Smooth muscle cell of the pulmonary artery (primary cell): ENCODE measurements around the gene DGKZ. TPM values are rescaled to one million over a fixed set of nuclear protein-coding genes. Genes with fewer than 3 reads are reported as not detected.

Experiments used
- total RNA-seq: library from RNA; depleted of rRNA; stranded (reverse); fragments of >200 nt; gene quantifications from 2 replicates; pipeline ENCODE4 v1.2.3, GENCODE V29; 2014

Gene DGKZ, protein sequence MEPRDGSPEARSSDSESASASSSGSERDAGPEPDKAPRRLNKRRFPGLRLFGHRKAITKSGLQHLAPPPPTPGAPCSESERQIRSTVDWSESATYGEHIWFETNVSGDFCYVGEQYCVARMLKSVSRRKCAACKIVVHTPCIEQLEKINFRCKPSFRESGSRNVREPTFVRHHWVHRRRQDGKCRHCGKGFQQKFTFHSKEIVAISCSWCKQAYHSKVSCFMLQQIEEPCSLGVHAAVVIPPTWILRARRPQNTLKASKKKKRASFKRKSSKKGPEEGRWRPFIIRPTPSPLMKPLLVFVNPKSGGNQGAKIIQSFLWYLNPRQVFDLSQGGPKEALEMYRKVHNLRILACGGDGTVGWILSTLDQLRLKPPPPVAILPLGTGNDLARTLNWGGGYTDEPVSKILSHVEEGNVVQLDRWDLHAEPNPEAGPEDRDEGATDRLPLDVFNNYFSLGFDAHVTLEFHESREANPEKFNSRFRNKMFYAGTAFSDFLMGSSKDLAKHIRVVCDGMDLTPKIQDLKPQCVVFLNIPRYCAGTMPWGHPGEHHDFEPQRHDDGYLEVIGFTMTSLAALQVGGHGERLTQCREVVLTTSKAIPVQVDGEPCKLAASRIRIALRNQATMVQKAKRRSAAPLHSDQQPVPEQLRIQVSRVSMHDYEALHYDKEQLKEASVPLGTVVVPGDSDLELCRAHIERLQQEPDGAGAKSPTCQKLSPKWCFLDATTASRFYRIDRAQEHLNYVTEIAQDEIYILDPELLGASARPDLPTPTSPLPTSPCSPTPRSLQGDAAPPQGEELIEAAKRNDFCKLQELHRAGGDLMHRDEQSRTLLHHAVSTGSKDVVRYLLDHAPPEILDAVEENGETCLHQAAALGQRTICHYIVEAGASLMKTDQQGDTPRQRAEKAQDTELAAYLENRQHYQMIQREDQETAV
- 36.6 and 43.2 TPM in 2 replicates for total RNA-seq

DNA sequence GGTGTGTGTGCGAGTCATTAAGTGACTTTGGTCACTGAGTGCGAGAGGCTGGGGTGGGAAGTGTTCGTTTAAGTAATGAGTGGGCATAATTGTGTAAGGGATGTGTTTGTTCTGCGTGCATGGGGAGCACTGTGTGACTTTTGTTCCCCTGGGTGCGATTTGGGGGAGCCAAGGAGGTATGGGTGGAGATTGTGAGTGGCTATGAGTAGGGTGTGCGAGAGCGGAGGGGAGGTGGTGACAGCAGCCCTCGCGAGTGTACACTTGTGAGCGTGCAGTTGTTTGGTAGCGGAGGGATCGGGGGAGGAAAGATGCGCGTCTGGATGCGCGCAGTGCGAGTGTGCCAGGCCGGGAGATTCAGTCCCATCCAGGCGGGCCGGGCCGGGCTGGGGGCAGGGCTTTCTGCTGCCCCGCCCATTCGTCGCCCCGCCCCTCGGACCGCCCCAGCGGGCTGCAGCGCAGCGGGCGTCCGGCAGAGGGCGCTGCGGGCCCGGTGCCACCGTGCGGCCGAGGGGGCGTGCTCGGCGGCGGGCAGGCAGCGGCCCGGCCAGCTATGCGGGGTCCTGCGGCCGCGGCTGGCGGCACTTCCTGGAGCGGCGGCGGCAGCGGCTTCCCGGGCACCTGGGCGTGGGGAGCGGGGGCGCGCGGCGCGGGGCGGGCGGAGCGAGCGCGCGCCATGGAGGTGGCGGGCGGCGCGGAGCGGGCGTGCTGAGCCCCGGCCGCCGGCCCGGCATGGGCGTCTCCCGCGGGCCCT lies at the start of gene DGKZ:
TSS of gene DGKZ (plus strand) at position 578 of the 751 bp plus-strand sequence. CDS start 197 bp downstream, outside the sequence.

DNA sequence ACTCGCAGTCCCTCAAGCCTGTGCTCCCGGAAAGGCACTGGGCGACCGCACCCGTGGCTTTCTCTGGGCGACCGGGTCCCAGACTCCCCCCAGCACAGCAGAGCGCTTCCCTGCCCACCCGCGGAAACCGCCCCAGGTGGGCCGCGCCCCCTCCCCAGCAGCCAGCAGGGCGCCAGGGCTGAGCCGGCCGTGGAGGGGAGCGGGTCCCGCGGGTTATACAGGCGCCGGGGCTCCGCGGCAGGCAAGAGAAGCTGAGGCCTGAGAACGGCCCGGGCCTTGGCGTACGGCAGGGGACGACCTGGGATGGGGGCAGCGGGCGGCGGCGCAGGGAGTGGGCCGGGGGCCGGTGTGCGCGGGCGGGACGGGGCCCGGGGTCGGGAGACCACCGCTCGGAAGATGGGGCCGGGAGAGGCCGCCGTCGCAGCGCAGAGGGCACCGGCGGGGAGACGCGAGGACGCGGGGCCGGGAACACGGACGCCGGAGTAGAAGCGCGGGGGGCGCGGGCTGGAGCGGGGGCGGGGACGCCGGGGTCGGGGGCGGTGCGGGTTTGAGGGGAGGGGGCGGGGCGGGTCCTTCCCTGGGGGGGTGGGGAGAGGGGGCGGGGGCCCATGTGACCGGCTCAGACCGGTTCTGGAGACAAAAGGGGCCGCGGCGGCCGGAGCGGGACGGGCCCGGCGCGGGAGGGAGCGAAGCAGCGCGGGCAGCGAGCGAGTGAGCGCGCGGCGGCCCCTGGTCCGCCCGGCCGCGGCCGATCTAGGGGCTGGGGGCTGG lies 34.0 kb downstream of the DGKZ start, which contains the start of gene MDK:
TSS of gene MDK (plus strand) at position 622 of the 771 bp plus-strand sequence. CDS start 389 bp downstream, outside the sequence.

DNA sequence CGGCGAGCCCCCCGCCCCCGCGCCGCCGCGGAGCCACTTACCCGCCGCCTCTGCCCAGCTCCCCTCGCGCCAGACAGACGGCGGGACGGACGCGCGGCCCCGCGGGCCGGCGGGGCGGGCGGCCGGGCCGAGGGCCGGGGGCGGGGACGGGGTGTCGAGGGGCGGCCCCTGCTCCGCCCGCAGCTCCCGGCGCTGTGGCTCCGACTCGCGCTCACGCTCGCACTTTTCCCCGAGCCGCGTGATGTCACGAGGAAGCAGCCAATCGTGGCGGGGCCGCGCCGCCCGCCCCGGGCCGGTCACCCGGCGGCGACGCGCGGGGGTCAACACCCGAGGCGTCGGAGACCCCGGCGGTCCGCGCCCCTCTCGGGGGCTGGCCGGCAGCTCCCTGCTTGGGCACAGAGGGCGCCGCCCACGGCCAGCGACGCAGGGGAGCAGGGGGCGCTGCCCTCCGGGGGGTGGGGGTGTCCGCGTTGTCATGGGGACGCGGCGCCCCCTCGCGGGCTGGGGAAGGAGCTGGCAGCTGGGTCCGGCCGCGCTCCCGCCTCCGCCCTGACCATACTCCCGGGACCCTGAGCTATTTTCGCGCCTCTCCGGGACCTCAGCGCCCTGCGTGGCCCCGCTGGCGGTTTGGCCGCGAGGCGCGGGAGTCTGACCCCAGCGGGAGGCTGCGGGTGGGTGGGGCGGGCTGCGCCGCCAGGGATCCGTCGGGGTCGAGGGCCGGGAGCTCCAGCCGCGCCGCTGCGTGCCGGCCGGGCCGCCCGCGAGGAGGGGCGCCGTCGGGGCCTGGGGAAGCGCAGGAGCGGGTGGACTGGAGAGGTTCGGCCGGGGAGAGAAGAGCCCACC lies 44.5 kb downstream of the DGKZ start, which contains the start of gene CHRM4:
TSS of gene CHRM4 (minus strand) at position 199 of the 843 bp plus-strand sequence. CDS start 5,219 bp downstream, outside the sequence.

Other genes with a start within 250 kb of the DGKZ start
- gene PHF21A, start 226.0 kb upstream of the DGKZ start, total RNA-seq, result 18.2 and 21.9 TPM in 2 replicates
- 45.2 and 45.6 TPM in 2 replicates for gene CREB3L1, start 69.8 kb upstream of the DGKZ start, total RNA-seq
- gene MDK, start 34.2 kb downstream of the DGKZ start, total RNA-seq, result 9.6 and 24.3 TPM in 2 replicates
- gene CHRM4, start 44.3 kb downstream of the DGKZ start, total RNA-seq, result 0.07 and 0.23 TPM in 2 replicates
- gene AMBRA1, start 246.6 kb downstream of the DGKZ start, total RNA-seq, result 22.6 and 25.2 TPM in 2 replicates